Esophagus squamous epithelium (tissue), 4 donors: ENCODE measurements around the gene TNFAIP6.

Source experiments
- POLR2A ChIP-seq, 4 donors: fragments of 450-650 bp; IDR thresholded peaks; one replicate each; pipeline ENCODE4 v1.6.1; 2017; ENCODE audit warnings: antibody characterized with exemption in 4 of 4, mild to moderate bottlenecking in 4 of 4, moderate library complexity in 3 of 4
- TF ChIP-seq, protein P1 (sequence below), 6 experiments: fragments of 450-650 bp in 4 of 6; fragments of 200-600 bp in 2 of 6; sonication (generic) in 2 of 6; IDR thresholded peaks; one replicate each; pipeline ENCODE4 v1.5.1; 2016 to 2019; ENCODE audit warnings: antibody characterized with exemption in 6 of 6, mild to moderate bottlenecking in 4 of 6, moderate library complexity in 4 of 6

DNA sequence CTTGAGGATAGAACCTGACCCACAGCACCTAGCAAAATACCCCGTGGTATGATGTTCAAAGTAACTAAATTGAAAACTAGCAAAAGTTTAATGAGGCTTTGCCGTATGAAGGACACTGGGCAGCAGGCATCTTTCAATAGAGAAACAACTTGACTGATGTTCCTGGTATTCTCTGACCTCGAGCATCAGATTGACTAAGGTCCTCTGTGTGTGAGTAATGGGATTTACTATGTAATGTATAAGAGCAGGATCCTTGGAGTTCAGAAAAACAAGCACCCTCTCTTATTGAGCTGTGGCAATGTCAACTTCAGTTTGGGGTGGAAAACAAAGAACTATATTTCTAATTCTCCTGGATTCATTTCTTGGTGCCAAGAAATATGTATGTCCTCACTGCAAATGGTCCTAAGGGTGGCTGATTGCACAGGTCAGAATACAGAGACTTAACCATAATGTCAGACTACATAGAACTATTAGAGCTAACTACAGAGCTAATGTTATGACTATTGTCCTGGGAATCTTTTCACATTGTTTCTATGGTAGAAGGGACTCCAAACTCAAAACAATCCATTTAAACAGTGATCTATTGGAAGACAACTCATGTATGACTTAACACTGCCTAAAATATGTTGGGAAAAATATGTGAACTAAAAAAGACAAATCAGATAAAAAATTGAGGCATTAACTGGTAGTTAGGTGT lies 4.4 kb downstream of the TNFAIP6 start:
- TF ChIP-seq, protein P1, sequence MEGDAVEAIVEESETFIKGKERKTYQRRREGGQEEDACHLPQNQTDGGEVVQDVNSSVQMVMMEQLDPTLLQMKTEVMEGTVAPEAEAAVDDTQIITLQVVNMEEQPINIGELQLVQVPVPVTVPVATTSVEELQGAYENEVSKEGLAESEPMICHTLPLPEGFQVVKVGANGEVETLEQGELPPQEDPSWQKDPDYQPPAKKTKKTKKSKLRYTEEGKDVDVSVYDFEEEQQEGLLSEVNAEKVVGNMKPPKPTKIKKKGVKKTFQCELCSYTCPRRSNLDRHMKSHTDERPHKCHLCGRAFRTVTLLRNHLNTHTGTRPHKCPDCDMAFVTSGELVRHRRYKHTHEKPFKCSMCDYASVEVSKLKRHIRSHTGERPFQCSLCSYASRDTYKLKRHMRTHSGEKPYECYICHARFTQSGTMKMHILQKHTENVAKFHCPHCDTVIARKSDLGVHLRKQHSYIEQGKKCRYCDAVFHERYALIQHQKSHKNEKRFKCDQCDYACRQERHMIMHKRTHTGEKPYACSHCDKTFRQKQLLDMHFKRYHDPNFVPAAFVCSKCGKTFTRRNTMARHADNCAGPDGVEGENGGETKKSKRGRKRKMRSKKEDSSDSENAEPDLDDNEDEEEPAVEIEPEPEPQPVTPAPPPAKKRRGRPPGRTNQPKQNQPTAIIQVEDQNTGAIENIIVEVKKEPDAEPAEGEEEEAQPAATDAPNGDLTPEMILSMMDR (IDR thresholded peaks at IDR 0.05), result no peak
- TF ChIP-seq POLR2A (IDR thresholded peaks at IDR 0.05), result no peak
